ENCODE data around the gene ATG16L2.
A peak's percentile ranks its signal among the peaks of the same experiment; 100 is the strongest.

GRCh38 chr11:72814286-72815109 is at the start of gene ATG16L2:
- TF ChIP-seq CTCF (IDR thresholded peaks at IDR 0.05): peak in 1 of 4 experiments; percentile 5
- no peak for TF ChIP-seq EP300 (IDR thresholded peaks at IDR 0.05)
